SJSA1 (cell line): ENCODE measurements around the gene COPG2. TPM values are rescaled to one million over a fixed set of nuclear protein-coding genes. Genes with fewer than 3 reads are reported as not detected.
"Not testable (repeated sequence)": the region's sequence is repeated elsewhere in the genome, so short reads cannot be mapped to it uniquely, and the experiment has no call there.

ENCODE experiments used
- DNase-seq, 2 experiments: peaks; one replicate each; pipeline ENCODE4 v3.0.0-alpha.2; 2015 to 2020; ENCODE audit warnings: low spot score in 2 of 2, low read depth in 1 of 2
- H3K27ac ChIP-seq: fragments of 250-450 bp; sonication (Bioruptor Pico); 2 replicates; pipeline ENCODE4 v1.5.1; 2020; ENCODE audit warnings: mild to moderate bottlenecking, moderate library complexity
- H3K27me3 ChIP-seq: fragments of 250-450 bp; sonication (Bioruptor Pico); replicated peaks from 2 replicates; pipeline ENCODE4 v1.5.1; 2020; ENCODE audit warnings: mild to moderate bottlenecking, moderate library complexity
- H3K36me3 ChIP-seq: fragments of 250-450 bp; sonication (Bioruptor Pico); 2 replicates; pipeline ENCODE4 v1.5.1; 2020; ENCODE audit warnings: mild to moderate bottlenecking
- H3K4me1 ChIP-seq: fragments of 250-450 bp; sonication (Bioruptor Pico); replicated peaks from 2 replicates; pipeline ENCODE4 v1.6.1; 2021; ENCODE audit warnings: mild to moderate bottlenecking
- H3K4me3 ChIP-seq: fragments of 250-450 bp; sonication (Bioruptor Pico); 2 replicates; pipeline ENCODE4 v1.5.1; 2020; ENCODE audit warnings: mild to moderate bottlenecking
- H3K9me3 ChIP-seq: fragments of 250-450 bp; sonication (Bioruptor Pico); replicated peaks from 2 replicates; pipeline ENCODE4 v1.5.1; 2020; ENCODE audit warnings: mild to moderate bottlenecking
- total RNA-seq: library from RNA; depleted of rRNA; stranded (reverse); fragments of >200 nt; shearing (Covaris generic); gene quantifications from 2 replicates; pipeline ENCODE4 v1.2.3, GENCODE V29; 2014

COPG2 gene
- total RNA-seq, 1 experiment from 2014 or later = 36.2 TPM

DNA sequence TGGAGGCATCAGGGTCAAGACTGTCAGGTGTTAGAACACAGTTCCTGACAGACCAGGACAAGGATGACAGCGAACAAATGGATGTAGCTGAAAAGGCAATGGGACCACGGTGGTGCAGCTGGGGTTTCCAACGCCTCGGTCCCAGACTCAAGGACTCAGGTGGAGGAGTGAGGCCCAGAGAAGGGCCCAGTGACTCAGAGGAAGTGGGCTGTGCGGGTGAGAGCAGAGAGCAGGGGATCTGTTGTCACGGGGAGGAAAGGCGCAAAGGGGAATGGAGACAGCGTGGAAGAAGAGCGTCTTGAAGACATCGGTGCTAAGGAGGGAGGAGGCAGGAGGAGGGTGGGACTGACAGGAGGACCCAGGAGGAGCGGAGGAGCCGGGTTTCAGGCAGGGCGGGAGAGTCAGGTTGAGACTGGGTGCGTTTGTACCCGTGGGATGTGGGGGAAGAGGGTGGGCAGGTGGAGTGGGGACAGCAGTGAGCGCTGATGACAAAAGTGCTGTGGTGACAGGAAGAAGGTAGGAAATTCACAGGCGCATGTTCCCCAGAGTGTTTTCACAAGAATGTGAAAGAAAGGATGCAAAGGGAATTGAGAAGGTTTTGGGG lies 140.7 kb downstream of the COPG2 start:
- not testable (repeated sequence) for H3K9me3 ChIP-seq, H3K27me3 ChIP-seq, DNase-seq, H3K4me3 ChIP-seq, H3K4me1 ChIP-seq, H3K36me3 ChIP-seq, H3K27ac ChIP-seq

GRCh38 chr7:130524628-130525027 lies 143.9 kb downstream of the COPG2 start:
- no peak for DNase-seq
- H3K4me1 ChIP-seq = no peaks in the 10 kb centered on the region
- 0 out of 2 replicates have a peak, but pooled peaks cover 3% of the 10 kb centered on the region for H3K36me3 ChIP-seq
- H3K27me3 ChIP-seq = no peaks in the 10 kb centered on the region
- H3K27ac ChIP-seq = no peak overlapping the region
- H3K9me3 ChIP-seq = no peaks in the 10 kb centered on the region
- no peak overlapping the region for H3K4me3 ChIP-seq

GRCh38 chr7:130523519-130524125 lies 144.9 kb downstream of the COPG2 start:
- H3K36me3 ChIP-seq, H3K9me3 ChIP-seq, H3K4me1 ChIP-seq, DNase-seq, H3K27me3 ChIP-seq, H3K4me3 ChIP-seq, H3K27ac ChIP-seq: not testable (repeated sequence)

DNA sequence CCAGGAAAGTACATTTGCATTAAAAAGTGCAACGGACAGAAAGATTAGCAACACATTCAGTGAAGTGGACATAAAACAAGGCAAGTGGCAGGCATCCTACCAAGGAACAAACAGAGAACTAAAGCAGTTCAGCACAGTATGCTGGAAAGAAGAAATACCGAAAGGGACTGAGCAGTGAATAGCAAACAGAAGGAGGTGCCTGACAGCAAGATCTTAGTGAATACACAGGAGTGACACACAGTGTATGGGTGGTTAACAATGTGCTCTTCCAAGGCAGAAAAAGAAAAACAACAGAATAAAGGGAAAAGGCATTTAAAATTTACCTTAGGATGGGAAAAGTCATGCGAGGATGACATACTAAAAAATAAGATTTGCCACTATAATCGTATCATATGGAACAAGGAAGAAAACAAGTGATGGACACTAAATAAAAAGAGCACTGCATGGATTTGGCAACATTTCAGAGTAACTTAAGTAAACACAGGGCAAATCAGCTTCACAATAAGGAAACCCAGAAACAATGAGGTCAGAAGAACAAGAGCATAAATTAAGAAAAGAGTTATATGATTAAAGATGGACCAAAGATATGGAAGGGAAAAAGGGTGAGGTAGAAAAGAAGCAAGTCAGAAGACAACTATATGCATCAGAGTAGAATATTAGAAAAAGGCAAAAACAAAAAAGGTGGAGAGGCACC lies 147.1 kb downstream of the COPG2 start:
- DNase-seq = no peak
- Histone ChIP-seq H3K4me1 (no peaks in the 10 kb centered on the region), H3K9me3 (no peaks in the 10 kb centered on the region), H3K27me3 (no peaks in the 10 kb centered on the region), H3K4me3 (no peak overlapping the region), H3K27ac (no peak overlapping the region), H3K36me3 (0 out of 2 replicates have a peak, but pooled peaks cover 3% of the 10 kb centered on the region)

DNA sequence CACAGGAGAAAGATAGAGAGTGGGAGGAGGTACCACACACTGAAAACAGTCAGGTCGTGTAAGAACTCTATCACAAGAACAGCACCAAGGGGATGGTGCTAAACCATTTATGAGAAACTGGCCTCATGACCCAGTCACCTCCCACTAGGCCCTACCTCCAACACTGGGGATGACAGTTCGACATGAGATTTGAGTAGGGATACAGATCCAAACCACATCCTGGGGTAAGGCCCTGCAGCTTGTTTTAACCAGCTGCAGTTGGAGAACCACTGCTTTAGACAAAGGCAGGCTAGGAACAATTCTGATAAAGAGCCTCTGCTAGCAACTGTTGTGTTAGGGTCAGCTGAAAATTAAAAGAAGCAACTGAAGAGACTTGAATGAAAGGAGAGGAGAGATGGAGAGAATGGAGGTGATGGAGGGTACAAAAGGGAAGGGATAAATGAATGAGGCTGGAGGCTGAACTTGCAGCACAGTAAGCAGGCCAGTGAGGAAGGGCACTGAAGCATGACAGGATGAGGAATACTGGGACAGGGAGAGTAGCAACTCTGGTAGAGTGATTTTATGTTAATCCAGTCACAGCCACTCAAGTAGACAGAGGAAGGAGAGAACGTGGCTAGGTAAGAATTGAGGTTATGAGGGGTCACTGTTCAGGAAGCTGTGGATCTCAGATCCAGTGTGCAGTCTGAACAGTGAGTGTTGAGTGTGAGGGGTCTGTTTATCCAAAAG lies 153.1 kb downstream of the COPG2 start:
- no peak overlapping the region for H3K4me3 ChIP-seq
- H3K4me1 ChIP-seq = no peaks in the 10 kb centered on the region
- H3K27ac ChIP-seq = no peak overlapping the region
- H3K9me3 ChIP-seq = no peaks in the 10 kb centered on the region
- DNase-seq = no peak
- peaks cover 11% of the 10 kb centered on the region; the same call in 1 of the 2 replicates for H3K36me3 ChIP-seq
- no peaks in the 10 kb centered on the region for H3K27me3 ChIP-seq

DNA sequence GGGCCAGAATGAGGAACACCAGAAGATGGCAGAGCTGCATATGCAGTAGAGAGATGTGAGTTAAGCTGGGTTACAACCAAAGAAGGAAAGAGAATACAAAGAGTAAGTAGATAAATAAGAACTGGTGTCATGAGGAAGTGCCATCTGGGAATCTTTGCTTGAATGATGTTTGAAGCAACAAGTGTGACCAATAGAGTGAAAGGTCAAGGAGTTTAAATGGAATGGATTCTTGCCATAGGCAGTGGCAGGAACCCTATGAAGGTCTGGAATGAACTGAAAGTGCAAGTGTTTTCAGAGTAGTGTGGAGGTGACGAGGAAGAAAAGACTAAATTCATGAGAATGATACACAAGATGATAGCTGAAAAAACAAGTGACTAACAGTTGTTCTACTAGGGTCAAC lies 155.1 kb downstream of the COPG2 start:
- Histone ChIP-seq H3K27me3 (no peaks in the 10 kb centered on the region), H3K36me3 (peaks cover 11% of the 10 kb centered on the region; the same call in 1 of the 2 replicates), H3K27ac (no peak overlapping the region), H3K9me3 (no peaks in the 10 kb centered on the region), H3K4me3 (no peak overlapping the region), H3K4me1 (no peaks in the 10 kb centered on the region)
- DNase-seq = no peak

- H3K27ac ChIP-seq, H3K4me1 ChIP-seq, H3K9me3 ChIP-seq, H3K27me3 ChIP-seq, H3K4me3 ChIP-seq, DNase-seq: not testable (repeated sequence)
- peaks cover 19% of the 10 kb centered on the region for H3K36me3 ChIP-seq
Measured at GRCh38 chr7:130512038-130512437, 156.5 kb downstream of the COPG2 start.

- Histone ChIP-seq H3K27ac (no peak overlapping the region), H3K9me3 (no peaks in the 10 kb centered on the region), H3K4me1 (no peaks in the 10 kb centered on the region), H3K4me3 (no peak overlapping the region), H3K27me3 (no peaks in the 10 kb centered on the region), H3K36me3 (peaks cover 31% of the 10 kb centered on the region)
- no peak for DNase-seq
Measured at GRCh38 chr7:130506358-130506757, 162.2 kb downstream of the COPG2 start.

DNA sequence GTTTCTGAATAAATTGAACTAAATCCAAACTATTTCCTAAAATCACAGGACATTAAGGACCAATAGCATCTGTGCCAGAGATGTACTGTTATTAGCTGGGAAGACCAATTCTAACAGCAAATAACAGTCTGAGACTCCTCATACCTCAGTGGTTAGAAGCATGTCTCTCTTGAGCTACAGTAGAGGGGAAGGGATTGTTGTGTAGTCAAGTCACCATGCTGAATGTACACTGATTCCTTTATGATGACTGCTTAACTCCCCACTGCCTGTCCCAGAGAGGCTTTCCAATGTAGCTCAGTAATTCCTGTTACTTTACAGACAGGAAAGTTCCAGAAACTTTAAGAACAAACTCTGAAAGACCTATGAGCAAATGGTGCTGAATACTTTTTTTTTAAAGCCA lies 162.8 kb downstream of the COPG2 start:
- Histone ChIP-seq H3K9me3 (no peaks in the 10 kb centered on the region), H3K4me1 (no peaks in the 10 kb centered on the region), H3K27ac (no peak overlapping the region), H3K4me3 (no peak overlapping the region), H3K27me3 (no peaks in the 10 kb centered on the region), H3K36me3 (peaks cover 33% of the 10 kb centered on the region)
- no peak for DNase-seq

GRCh38 chr7:130500910-130501309 lies 167.6 kb downstream of the COPG2 start:
- Histone ChIP-seq H3K4me3 (no peak overlapping the region), H3K4me1 (no peaks in the 10 kb centered on the region), H3K36me3 (peaks cover 39% of the 10 kb centered on the region), H3K27ac (no peak overlapping the region), H3K9me3 (no peaks in the 10 kb centered on the region), H3K27me3 (no peaks in the 10 kb centered on the region)
- DNase-seq = no peak

DNA sequence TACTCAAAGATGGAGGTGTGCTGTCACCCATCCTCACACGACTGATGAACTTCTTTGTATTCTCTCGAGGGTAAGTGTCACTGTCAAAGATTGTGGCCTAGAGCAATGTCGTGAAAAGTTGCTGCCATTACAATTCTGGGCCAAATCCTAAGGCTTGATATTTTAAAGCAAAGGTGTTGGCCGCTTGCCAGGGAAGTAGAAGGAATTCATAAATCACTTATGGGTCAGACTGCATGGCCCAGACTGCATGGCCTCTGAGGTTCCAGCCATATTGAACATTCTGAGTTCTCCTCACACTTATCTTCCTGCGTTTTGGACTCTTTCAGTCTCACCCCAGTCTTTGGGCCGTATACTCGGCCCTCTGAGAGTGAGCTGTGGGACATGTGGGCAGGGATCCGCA lies 168.1 kb downstream of the COPG2 start:
- no peak for DNase-seq
- no peaks in the 10 kb centered on the region for H3K27me3 ChIP-seq
- no peaks in the 10 kb centered on the region for H3K9me3 ChIP-seq
- no peaks in the 10 kb centered on the region for H3K4me1 ChIP-seq
- no peak overlapping the region for H3K4me3 ChIP-seq
- H3K27ac ChIP-seq = no peak overlapping the region
- H3K36me3 ChIP-seq = peaks cover 39% of the 10 kb centered on the region

DNA sequence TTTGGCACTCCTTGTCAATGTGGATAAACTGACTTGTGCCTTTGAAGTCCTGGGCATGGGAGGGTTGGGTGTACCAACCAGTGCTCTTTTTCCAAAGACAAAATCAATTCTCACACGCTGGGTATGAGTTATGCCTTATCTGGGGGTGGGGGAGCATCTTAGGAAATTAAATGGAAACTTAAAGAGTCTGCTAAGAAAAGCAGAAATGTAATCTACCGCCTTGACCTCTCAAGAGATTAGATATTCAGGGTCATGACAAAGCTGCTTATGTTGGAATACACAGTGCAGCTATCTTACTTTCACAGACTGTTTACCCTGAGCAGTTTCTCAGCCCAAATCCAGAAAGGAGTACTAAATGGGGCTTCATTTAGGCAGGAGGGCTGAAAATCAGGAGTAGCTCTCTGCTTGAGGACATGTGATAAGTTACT lies 174.1 kb downstream of the COPG2 start:
- Histone ChIP-seq H3K36me3 (peaks cover 14% of the 10 kb centered on the region), H3K27ac (no peak overlapping the region), H3K27me3 (no peaks in the 10 kb centered on the region), H3K9me3 (peaks cover 7% of the 10 kb centered on the region; the same call in 1 of the 2 replicates), H3K4me3 (no peak overlapping the region), H3K4me1 (peaks cover 22% of the 10 kb centered on the region)
- DNase-seq = no peak

DNA sequence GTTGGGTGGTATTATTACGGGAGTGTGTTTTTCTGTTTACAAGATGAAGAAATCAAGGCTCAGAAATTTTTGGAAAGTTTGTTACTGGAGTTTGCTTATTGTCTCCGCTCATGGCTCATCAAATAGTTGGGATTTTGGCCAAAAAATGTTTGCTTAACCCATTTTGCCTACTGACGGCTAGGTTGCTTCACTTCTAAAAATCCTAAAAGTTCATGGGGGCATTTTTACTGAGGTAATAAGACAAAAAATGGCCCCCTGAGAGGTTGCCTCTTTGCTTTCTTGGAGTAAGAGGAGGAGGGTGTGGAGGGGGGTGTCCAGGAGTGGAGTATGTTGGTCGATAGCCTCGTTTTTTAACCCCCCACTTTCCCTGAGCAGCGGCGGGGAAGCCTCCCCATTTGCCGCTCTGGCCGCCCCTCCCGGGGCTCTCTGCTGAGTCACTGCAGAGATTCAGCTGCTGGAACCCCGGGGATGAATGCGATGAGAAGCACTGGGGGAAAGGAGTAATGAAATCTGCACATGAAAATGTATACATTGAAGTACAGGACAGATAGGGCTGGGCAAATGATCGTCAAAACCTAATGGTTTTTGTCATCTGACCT lies 175.2 kb downstream of the COPG2 start:
- H3K27me3 ChIP-seq = no peaks in the 10 kb centered on the region
- peak in 1 of 2 experiments; percentile 36 for DNase-seq
- H3K4me1 ChIP-seq = peaks cover 31% of the 10 kb centered on the region
- H3K36me3 ChIP-seq = peaks cover 4% of the 10 kb centered on the region
- no peak overlapping the region for H3K27ac ChIP-seq
- peaks cover 7% of the 10 kb centered on the region; the same call in 1 of the 2 replicates for H3K9me3 ChIP-seq
- H3K4me3 ChIP-seq = peak overlapping the region; percentile 58
